WTC11 (cell line): ENCODE measurements around the gene STAM2. TPM values are rescaled to one million over a fixed set of nuclear protein-coding genes. Genes with fewer than 3 reads are reported as not detected.

Experiments used
- ATAC-seq: fragments of 200-7000 bp; cut with Tn5 transposase; 2 replicates; pipeline ENCODE4 v1.10.0; 2021; ENCODE audit warnings: mild to moderate bottlenecking, moderate library complexity
- CTCF ChIA-PET: fragments of 300-600 bp; sonication (Branson Sonifier 250); formaldehyde crosslinking; loops from one replicate; lab custom pipeline; 2021; ENCODE audit warnings: antibody characterized with exemption; lab: Charles Lee
- POLR2A ChIA-PET: fragments of 350-600 bp; sonication (Branson Sonifier 250); formaldehyde crosslinking; loops from one replicate; lab custom pipeline; 2021; ENCODE audit warnings: antibody characterized with exemption; lab: Charles Lee
- DNase-seq: peaks from one replicate; pipeline ENCODE4 v3.0.0; 2021; ENCODE audit warnings: low spot score
- H3K27ac Mint-ChIP-seq: 2 replicates; pipeline ENCODE4 v1.8.0; 2021; ENCODE audit warnings: mixed read lengths
- H3K27me3 Mint-ChIP-seq: 2 replicates; pipeline ENCODE4 v1.8.0; 2021; ENCODE audit warnings: low read depth, mild to moderate bottlenecking, moderate library complexity, mixed read lengths
- H3K36me3 Mint-ChIP-seq: 2 replicates; pipeline ENCODE4 v1.8.0; 2021; ENCODE audit warnings: mixed read lengths
- H3K4me1 Mint-ChIP-seq: 2 replicates; pipeline ENCODE4 v1.8.0; 2022; ENCODE audit warnings: mixed read lengths
- H3K4me3 Mint-ChIP-seq: 2 replicates; pipeline ENCODE4 v1.8.0; 2021; ENCODE audit warnings: mild to moderate bottlenecking, moderate library complexity, mixed read lengths
- H3K9me3 Mint-ChIP-seq: 2 replicates; pipeline ENCODE4 v1.8.0; 2021; ENCODE audit warnings: mixed read lengths
- ARID4B ChIP-seq: sonication (generic); formaldehyde crosslinking; IDR thresholded peaks from 2 replicates; pipeline ENCODE4 v1.8.0; 2023; ENCODE audit warnings: missing genetic modification reagents, mild to moderate bottlenecking, borderline replicate concordance
- ATF1 ChIP-seq: sonication (generic); formaldehyde crosslinking; IDR thresholded peaks from 2 replicates; pipeline ENCODE4 v1.8.1; 2023; ENCODE audit warnings: mild to moderate bottlenecking, moderate library complexity, missing genetic modification reagents
- ATF6 ChIP-seq: sonication (generic); formaldehyde crosslinking; IDR thresholded peaks from 2 replicates; pipeline ENCODE4 v1.8.1; 2023; ENCODE audit warnings: mild to moderate bottlenecking, missing genetic modification reagents
- CDX4 ChIP-seq: fragments of 250-450 bp; sonication (Bioruptor Pico); IDR thresholded peaks from 2 replicates; pipeline ENCODE4 v1.9.0; 2021; ENCODE audit warnings: moderate library complexity, mild to moderate bottlenecking, inconsistent platforms, borderline replicate concordance
- ESRRA ChIP-seq: sonication (generic); formaldehyde crosslinking; IDR thresholded peaks from 2 replicates; pipeline ENCODE4 v1.8.1; 2022; ENCODE audit warnings: mild to moderate bottlenecking, missing genetic modification reagents, borderline replicate concordance
- GTF2I ChIP-seq: fragments of 250-450 bp; sonication (Bioruptor Pico); conservative IDR thresholded peaks from 2 replicates; pipeline ENCODE4 v1.4.0; 2021; ENCODE audit warnings: mild to moderate bottlenecking
- IRF1 ChIP-seq: sonication (generic); formaldehyde crosslinking; IDR thresholded peaks from 2 replicates; pipeline ENCODE4 v1.8.0; 2023; ENCODE audit warnings: missing genetic modification reagents
- IRF2 ChIP-seq: sonication (generic); formaldehyde crosslinking; IDR thresholded peaks from 2 replicates; pipeline ENCODE4 v1.8.0; 2022; ENCODE audit warnings: low read depth, missing genetic modification reagents, borderline replicate concordance
- JAZF1 ChIP-seq: fragments of 250-450 bp; sonication (Bioruptor Pico); IDR thresholded peaks from 2 replicates; pipeline ENCODE4 v1.9.0; 2021; ENCODE audit warnings: moderate library complexity, mild to moderate bottlenecking, inconsistent platforms
- PREB ChIP-seq: sonication (generic); formaldehyde crosslinking; IDR thresholded peaks from 2 replicates; pipeline ENCODE4 v1.8.1; 2022; ENCODE audit warnings: mild to moderate bottlenecking, missing genetic modification reagents, moderate library complexity, borderline replicate concordance
- RELA ChIP-seq: sonication (generic); formaldehyde crosslinking; IDR thresholded peaks from 2 replicates; pipeline ENCODE4 v1.8.1; 2022; ENCODE audit warnings: missing genetic modification reagents, mild to moderate bottlenecking, borderline replicate concordance
- SMAD3 ChIP-seq: sonication (generic); formaldehyde crosslinking; IDR thresholded peaks from 2 replicates; pipeline ENCODE4 v1.8.0; 2022; ENCODE audit warnings: missing genetic modification reagents, mild to moderate bottlenecking, borderline replicate concordance
- TP53 ChIP-seq: sonication (generic); formaldehyde crosslinking; IDR thresholded peaks from 2 replicates; pipeline ENCODE4 v1.8.1; 2023; ENCODE audit warnings: mild to moderate bottlenecking, missing genetic modification reagents
- USF1 ChIP-seq: sonication (generic); formaldehyde crosslinking; IDR thresholded peaks from 2 replicates; pipeline ENCODE4 v1.8.0; 2022; ENCODE audit warnings: mild to moderate bottlenecking, missing genetic modification reagents
- ZBTB43 ChIP-seq: sonication (generic); formaldehyde crosslinking; IDR thresholded peaks from 2 replicates; pipeline ENCODE4 v1.8.1; 2023; ENCODE audit warnings: mild to moderate bottlenecking, missing genetic modification reagents
- ZMAT4 ChIP-seq: fragments of 250-450 bp; sonication (Bioruptor Pico); IDR thresholded peaks from 2 replicates; pipeline ENCODE4 v1.9.0; 2021; ENCODE audit warnings: mild to moderate bottlenecking
- ZNF263 ChIP-seq: sonication (generic); formaldehyde crosslinking; IDR thresholded peaks from 2 replicates; pipeline ENCODE4 v1.8.1; 2022; ENCODE audit warnings: low read depth, mild to moderate bottlenecking, moderate library complexity, missing genetic modification reagents
- total RNA-seq: library from RNA; stranded (reverse); gene quantifications from 3 replicates; pipeline ENCODE4 v1.2.3, GENCODE V29; 2021

The STAM2 gene
- total RNA-seq, 1 experiment from 2014 or later: 9.0 TPM

GRCh38 chr2:152157253-152157652 lies 18.3 kb downstream of the STAM2 start (continued):
- TF ChIP-seq ARID4B: no peak

GRCh38 chr2:152155209-152155608 lies 20.4 kb downstream of the STAM2 start:
- no peak overlapping the region for H3K27ac Mint-ChIP-seq
- CTCF ChIA-PET: interaction anchor here (0.9 to 1.0 kb wide), 2 partner anchors 116 to 119 kb away, joined by 3 to 5 read pairs; no protein-coding TSS in a partner anchor
- H3K4me1 Mint-ChIP-seq: peaks cover 6% of the 10 kb centered on the region
- no peak for DNase-seq
- peaks cover 23% of the 10 kb centered on the region for H3K36me3 Mint-ChIP-seq
- no peak for ATAC-seq
- POLR2A ChIA-PET: no interaction called here
- no peaks in the 10 kb centered on the region; the same call in 1 of the 2 replicates for H3K27me3 Mint-ChIP-seq
- H3K9me3 Mint-ChIP-seq: peaks cover 32% of the 10 kb centered on the region
- H3K4me3 Mint-ChIP-seq: no peak overlapping the region
- no peak for TF ChIP-seq ESRRA (CRISPR knock-in tag)
- TF ChIP-seq ZNF263 (CRISPR knock-in tag): no peak
- no peak for TF ChIP-seq ATF6 (CRISPR knock-in tag)
- TF ChIP-seq GTF2I (CRISPR knock-in tag): no peak
- no peak for TF ChIP-seq ARID4B
- no peak for TF ChIP-seq ATF1 (CRISPR knock-in tag)
- no peak for TF ChIP-seq IRF2 (CRISPR knock-in tag)
- no peak for TF ChIP-seq ZMAT4
- TF ChIP-seq ZBTB43 (CRISPR knock-in tag): no peak
- TF ChIP-seq RELA (CRISPR knock-in tag): no peak
- TF ChIP-seq CDX4 (CRISPR knock-in tag): no peak
- TF ChIP-seq IRF1 (CRISPR knock-in tag): no peak
- TF ChIP-seq JAZF1 (CRISPR knock-in tag): no peak
- no peak for TF ChIP-seq PREB
- no peak for TF ChIP-seq SMAD3 (CRISPR knock-in tag)
- no peak for TF ChIP-seq TP53 (CRISPR knock-in tag)
- no peak for TF ChIP-seq USF1 (CRISPR knock-in tag)
